K562 (cell line): ENCODE measurements around the gene TNIP1. TPM values are rescaled to one million over a fixed set of nuclear protein-coding genes. Genes with fewer than 3 reads are reported as not detected.

Source experiments
- ATF7 ChIP-seq: fragments of 450-650 bp; IDR thresholded peaks from 2 replicates; pipeline ENCODE4 v1.7.1; 2014; ENCODE audit warnings: mild to moderate bottlenecking, moderate library complexity
- CBX2 ChIP-seq: fragments of 200-600 bp; sonication (generic); IDR thresholded peaks from one replicate; pipeline ENCODE4 v1.6.1; 2012; ENCODE audit warnings: mild to moderate bottlenecking, low read length, inconsistent platforms; ENCODE audit not compliant: insufficient read depth, poor library complexity, severe bottlenecking
- GATAD2A ChIP-seq: fragments of 450-650 bp; IDR thresholded peaks from 2 replicates; pipeline ENCODE4 v1.6.1; 2017
- HDGF ChIP-seq: fragments of 450-650 bp; IDR thresholded peaks from 2 replicates; pipeline ENCODE4 v1.6.1; 2016
- ILF3 ChIP-seq: fragments of 450-650 bp; IDR thresholded peaks from 2 replicates; pipeline ENCODE4 v1.6.1; 2018; ENCODE audit warnings: antibody characterized with exemption, mild to moderate bottlenecking, moderate library complexity, borderline replicate concordance
- PCBP1 ChIP-seq: fragments of 200-400 bp; formaldehyde crosslinking; IDR thresholded peaks from 2 replicates; pipeline ENCODE4 v1.6.1; 2018; ENCODE audit warnings: mild to moderate bottlenecking, low read depth, low read length; ENCODE audit not compliant: poor library complexity, severe bottlenecking
- PCBP2 ChIP-seq: fragments of 200-400 bp; formaldehyde crosslinking; IDR thresholded peaks from 2 replicates; pipeline ENCODE4 v1.6.1; 2018; ENCODE audit warnings: low read length, low read depth, mild to moderate bottlenecking, moderate library complexity; ENCODE audit not compliant: poor library complexity, severe bottlenecking
- POLR2H ChIP-seq: IDR thresholded peaks from 2 replicates; pipeline ENCODE4 v1.6.1; 2016; ENCODE audit warnings: missing genetic modification characterization, low read depth, mild to moderate bottlenecking, control low read depth, missing compliant biosample characterization, moderate library complexity
- RAD21 ChIP-seq, 2 experiments: fragments of 250-450 bp in 1 of 2; fragments of 450-650 bp in 1 of 2; sonication (Bioruptor Pico) in 1 of 2; formaldehyde crosslinking in 1 of 2; IDR thresholded peaks in 1 of 2; conservative IDR thresholded peaks in 1 of 2; 2 replicates each; pipeline versions ENCODE4 v1.4.0 to v1.8.0; 2020 to 2022; ENCODE audit warnings: mild to moderate bottlenecking in 2 of 2, moderate library complexity in 1 of 2
- ZNF347 ChIP-seq: fragments of 450-650 bp; formaldehyde crosslinking; IDR thresholded peaks from 2 replicates; pipeline ENCODE4 v1.4.0; 2020; ENCODE audit warnings: low read depth, mild to moderate bottlenecking, moderate library complexity
- ZNF408 ChIP-seq: fragments of 250-450 bp; sonication (Bioruptor Pico); IDR thresholded peaks from 2 replicates; pipeline ENCODE4 v1.4.0; 2020; ENCODE audit warnings: low read depth, mild to moderate bottlenecking, moderate library complexity
- ZNF717 ChIP-seq: fragments of 250-450 bp; sonication (Bioruptor Pico); IDR thresholded peaks from 2 replicates; pipeline ENCODE4 v1.5.0; 2021
- polyA plus RNA-seq, 8 experiments: library from polyadenylated mRNA; depleted of rRNA in 4 of 8; stranded (reverse) in 5 of 8; unstranded in 3 of 8; fragments of >200 nt; fragmentation: Nextera tagmentation in 2 of 8; fragmentation: Illumina TruSeq in 1 of 8; extraction: Ambion mirVana in 2 of 8; extraction: Trizol in 1 of 8; gene quantifications; 2 replicates each; pipeline versions ENCODE4 v1.2.1 to v1.2.3, GENCODE V29; 2011 to 2014; ENCODE audit warnings: inconsistent platforms in 1 of 8, missing spikeins in 1 of 8
- total RNA-seq, 7 experiments: library from RNA; depleted of rRNA in 6 of 7; stranded (reverse); fragments of >200 nt in 6 of 7; fragmentation: Illumina TruSeq in 2 of 7; extraction: Trizol in 2 of 7; gene quantifications; 2 replicates each; pipeline versions ENCODE4 v1.2.1 to v1.2.3, GENCODE V29; 2011 to 2021; ENCODE audit warnings: low replicate concordance in 1 of 7
- TF ChIP-seq, protein P1 (sequence below), 2 experiments: fragments of 450-650 bp; formaldehyde crosslinking in 1 of 2; IDR thresholded peaks; 2 replicates each; pipeline versions ENCODE4 v1.4.0 to v1.6.1; 2014 to 2020; ENCODE audit warnings: mild to moderate bottlenecking in 2 of 2, borderline replicate concordance in 1 of 2, low read depth in 1 of 2
- TF ChIP-seq, protein P2 (sequence below): fragments of 450-650 bp; formaldehyde crosslinking; IDR thresholded peaks from 2 replicates; pipeline ENCODE4 v1.4.0; 2020; ENCODE audit warnings: mild to moderate bottlenecking, moderate library complexity
- TF ChIP-seq, protein P3 (sequence below): IDR thresholded peaks from 2 replicates; pipeline ENCODE4 v1.6.1; 2011; ENCODE audit not compliant: insufficient read length; ENCODE audit errors: extremely low read depth

TNIP1 gene
- total and polyA plus RNA-seq, 9 of the 15 experiments (the other 6 are each of a cell fraction or from before 2014, with no cell fraction given), result 0.46 to 41.0 (median 24.6) TPM

DNA sequence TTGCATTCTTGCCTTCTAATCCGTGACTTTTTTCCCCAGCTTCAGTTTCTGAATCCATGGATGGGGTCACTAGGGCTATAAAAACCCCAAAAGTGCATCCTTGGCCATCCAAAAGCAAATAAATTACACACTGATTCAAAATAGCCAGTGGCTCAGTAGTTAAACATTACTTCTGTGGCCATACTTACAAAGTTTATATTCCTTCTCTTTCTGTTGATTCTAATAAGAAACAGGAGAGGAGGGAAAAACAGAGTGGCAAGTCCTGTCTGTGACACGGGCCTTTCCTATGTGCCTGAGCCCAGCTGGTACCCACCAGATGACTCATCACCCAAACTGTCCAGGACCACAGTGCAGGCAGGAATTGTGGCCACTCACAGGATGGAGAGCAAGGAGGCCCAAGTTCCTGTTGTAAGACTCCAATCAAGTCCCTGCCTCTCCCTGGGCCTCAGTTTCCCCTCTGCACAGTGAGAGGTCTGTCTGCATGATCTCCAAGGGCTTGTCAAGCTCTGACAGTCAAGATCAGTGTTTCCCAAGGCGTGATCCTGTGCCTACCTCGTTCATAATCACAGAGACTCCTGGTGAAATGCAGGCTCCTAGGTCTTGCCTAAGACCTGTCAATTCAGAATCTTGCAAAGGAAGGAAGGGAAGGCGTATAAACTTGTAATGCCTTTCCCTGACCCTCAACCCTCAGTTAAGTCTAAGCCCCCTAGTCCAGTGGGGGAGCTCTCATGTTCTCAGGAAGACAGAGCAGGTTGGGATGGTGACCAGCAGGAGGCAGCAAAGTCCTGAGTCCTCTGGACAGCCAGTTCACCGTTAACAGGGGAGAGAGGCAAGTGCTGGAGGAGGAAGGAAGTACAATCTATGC, 29.5 kb downstream of the TNIP1 start (continued):
- TF ChIP-seq, protein P1, sequence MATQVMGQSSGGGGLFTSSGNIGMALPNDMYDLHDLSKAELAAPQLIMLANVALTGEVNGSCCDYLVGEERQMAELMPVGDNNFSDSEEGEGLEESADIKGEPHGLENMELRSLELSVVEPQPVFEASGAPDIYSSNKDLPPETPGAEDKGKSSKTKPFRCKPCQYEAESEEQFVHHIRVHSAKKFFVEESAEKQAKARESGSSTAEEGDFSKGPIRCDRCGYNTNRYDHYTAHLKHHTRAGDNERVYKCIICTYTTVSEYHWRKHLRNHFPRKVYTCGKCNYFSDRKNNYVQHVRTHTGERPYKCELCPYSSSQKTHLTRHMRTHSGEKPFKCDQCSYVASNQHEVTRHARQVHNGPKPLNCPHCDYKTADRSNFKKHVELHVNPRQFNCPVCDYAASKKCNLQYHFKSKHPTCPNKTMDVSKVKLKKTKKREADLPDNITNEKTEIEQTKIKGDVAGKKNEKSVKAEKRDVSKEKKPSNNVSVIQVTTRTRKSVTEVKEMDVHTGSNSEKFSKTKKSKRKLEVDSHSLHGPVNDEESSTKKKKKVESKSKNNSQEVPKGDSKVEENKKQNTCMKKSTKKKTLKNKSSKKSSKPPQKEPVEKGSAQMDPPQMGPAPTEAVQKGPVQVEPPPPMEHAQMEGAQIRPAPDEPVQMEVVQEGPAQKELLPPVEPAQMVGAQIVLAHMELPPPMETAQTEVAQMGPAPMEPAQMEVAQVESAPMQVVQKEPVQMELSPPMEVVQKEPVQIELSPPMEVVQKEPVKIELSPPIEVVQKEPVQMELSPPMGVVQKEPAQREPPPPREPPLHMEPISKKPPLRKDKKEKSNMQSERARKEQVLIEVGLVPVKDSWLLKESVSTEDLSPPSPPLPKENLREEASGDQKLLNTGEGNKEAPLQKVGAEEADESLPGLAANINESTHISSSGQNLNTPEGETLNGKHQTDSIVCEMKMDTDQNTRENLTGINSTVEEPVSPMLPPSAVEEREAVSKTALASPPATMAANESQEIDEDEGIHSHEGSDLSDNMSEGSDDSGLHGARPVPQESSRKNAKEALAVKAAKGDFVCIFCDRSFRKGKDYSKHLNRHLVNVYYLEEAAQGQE (IDR thresholded peaks at IDR 0.05; ENCODE audit: borderline replicate concordance), result peak; percentile 95
- TF ChIP-seq, protein P1 (CRISPR knock-in tag; IDR thresholded peaks at IDR 0.05; ENCODE audit: low read depth), result no peak
- TF ChIP-seq PCBP1, result no peak
- no peak for TF ChIP-seq ILF3
- TF ChIP-seq ATF7, result 0 out of 2 replicates have a peak, but pooled peaks have one; percentile 15
- no peak for TF ChIP-seq POLR2H (tag)
- no peak for TF ChIP-seq ZNF347
- no peak for TF ChIP-seq GATAD2A
- TF ChIP-seq HDGF, result peak; percentile 71; the same call in 1 of the 2 replicates
- TF ChIP-seq, protein P2, sequence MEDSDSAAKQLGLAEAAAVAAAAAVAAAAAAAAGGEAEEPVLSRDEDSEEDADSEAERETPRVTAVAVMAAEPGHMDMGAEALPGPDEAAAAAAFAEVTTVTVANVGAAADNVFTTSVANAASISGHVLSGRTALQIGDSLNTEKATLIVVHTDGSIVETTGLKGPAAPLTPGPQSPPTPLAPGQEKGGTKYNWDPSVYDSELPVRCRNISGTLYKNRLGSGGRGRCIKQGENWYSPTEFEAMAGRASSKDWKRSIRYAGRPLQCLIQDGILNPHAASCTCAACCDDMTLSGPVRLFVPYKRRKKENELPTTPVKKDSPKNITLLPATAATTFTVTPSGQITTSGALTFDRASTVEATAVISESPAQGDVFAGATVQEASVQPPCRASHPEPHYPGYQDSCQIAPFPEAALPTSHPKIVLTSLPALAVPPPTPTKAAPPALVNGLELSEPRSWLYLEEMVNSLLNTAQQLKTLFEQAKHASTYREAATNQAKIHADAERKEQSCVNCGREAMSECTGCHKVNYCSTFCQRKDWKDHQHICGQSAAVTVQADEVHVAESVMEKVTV, result peak; percentile 92
- TF ChIP-seq ZNF408 (CRISPR knock-in tag), result no peak
- TF ChIP-seq, protein P3, sequence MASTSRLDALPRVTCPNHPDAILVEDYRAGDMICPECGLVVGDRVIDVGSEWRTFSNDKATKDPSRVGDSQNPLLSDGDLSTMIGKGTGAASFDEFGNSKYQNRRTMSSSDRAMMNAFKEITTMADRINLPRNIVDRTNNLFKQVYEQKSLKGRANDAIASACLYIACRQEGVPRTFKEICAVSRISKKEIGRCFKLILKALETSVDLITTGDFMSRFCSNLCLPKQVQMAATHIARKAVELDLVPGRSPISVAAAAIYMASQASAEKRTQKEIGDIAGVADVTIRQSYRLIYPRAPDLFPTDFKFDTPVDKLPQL, result no peak
- peak; percentile 96 to 99 for TF ChIP-seq RAD21 (CRISPR knock-in tag; conservative IDR thresholded peaks at IDR 0.05 in 1 of 2, IDR thresholded peaks at IDR 0.05 in 1 of 2)
- no peak for TF ChIP-seq ZNF717 (CRISPR knock-in tag)
- TF ChIP-seq CBX2, result no peak
- no peak for TF ChIP-seq PCBP2
